Suprapubic skin (tissue), 4 donors: ENCODE measurements around the gene FOS. TPM values are rescaled to one million over a fixed set of nuclear protein-coding genes. Genes with fewer than 3 reads are reported as not detected.
"Not testable (repeated sequence)": the region's sequence is repeated elsewhere in the genome, so short reads cannot be mapped to it uniquely, and the experiment has no call there.

ENCODE experiments used
- DNase-seq, 2 donors: peaks; one replicate each; pipeline ENCODE4 v3.0.0-alpha.2; 2019; ENCODE audit warnings: low spot score in 2 of 2
- H3K27ac ChIP-seq: fragments of 200-600 bp; sonication (generic); one replicate; pipeline ENCODE4 v1.5.1; 2019
- H3K27me3 ChIP-seq: fragments of 200-600 bp; sonication (generic); one replicate; pipeline ENCODE4 v1.5.1; 2019
- H3K36me3 ChIP-seq: fragments of 200-600 bp; sonication (generic); one replicate; pipeline ENCODE4 v1.5.1; 2019
- H3K4me1 ChIP-seq: fragments of 200-600 bp; sonication (generic); one replicate; pipeline ENCODE4 v1.5.1; 2019
- H3K4me3 ChIP-seq: fragments of 200-600 bp; sonication (generic); one replicate; pipeline ENCODE4 v1.5.1; 2019; ENCODE audit warnings: mild to moderate bottlenecking
- H3K9me3 ChIP-seq: fragments of 200-600 bp; sonication (generic); one replicate; pipeline ENCODE4 v1.5.1; 2019
- EP300 ChIP-seq: sonication (generic); formaldehyde crosslinking; IDR thresholded peaks from one replicate; pipeline ENCODE4 v1.6.1; 2017; ENCODE audit warnings: antibody characterized with exemption
- POLR2A ChIP-seq, 2 donors: fragments of 450-650 bp; IDR thresholded peaks; one replicate each; pipeline ENCODE4 v1.6.1; 2017; ENCODE audit warnings: antibody characterized with exemption in 2 of 2, mild to moderate bottlenecking in 2 of 2, moderate library complexity in 2 of 2
- POLR2AphosphoS5 ChIP-seq, 3 donors: sonication (generic); formaldehyde crosslinking; IDR thresholded peaks; one replicate each; pipeline ENCODE4 v1.6.1; 2017; ENCODE audit warnings: antibody characterized with exemption in 3 of 3
- WGBS: methylation state at CpG from one replicate; pipeline ENCODE4 v1.1.5; 2018; 5-methylcytosine and 5-hydroxymethylcytosine counted together
- total RNA-seq, 4 donors: library from RNA; depleted of rRNA; stranded (reverse); fragments of >200 nt; gene quantifications; one replicate each; pipeline ENCODE4 v1.1.0, GENCODE V29; 2016
- TF ChIP-seq, protein P1 (sequence below), 2 donors: fragments of 200-600 bp in 1 of 2; fragments of 450-650 bp in 1 of 2; sonication (generic) in 1 of 2; IDR thresholded peaks; one replicate each; pipeline ENCODE4 v1.5.1; 2016 to 2019; ENCODE audit warnings: antibody characterized with exemption in 2 of 2, mild to moderate bottlenecking in 1 of 2, moderate library complexity in 1 of 2

Gene FOS
- total RNA-seq, 4 donors from 2014 or later = 2,120 to 3,987 (median 3,212) TPM

DNA sequence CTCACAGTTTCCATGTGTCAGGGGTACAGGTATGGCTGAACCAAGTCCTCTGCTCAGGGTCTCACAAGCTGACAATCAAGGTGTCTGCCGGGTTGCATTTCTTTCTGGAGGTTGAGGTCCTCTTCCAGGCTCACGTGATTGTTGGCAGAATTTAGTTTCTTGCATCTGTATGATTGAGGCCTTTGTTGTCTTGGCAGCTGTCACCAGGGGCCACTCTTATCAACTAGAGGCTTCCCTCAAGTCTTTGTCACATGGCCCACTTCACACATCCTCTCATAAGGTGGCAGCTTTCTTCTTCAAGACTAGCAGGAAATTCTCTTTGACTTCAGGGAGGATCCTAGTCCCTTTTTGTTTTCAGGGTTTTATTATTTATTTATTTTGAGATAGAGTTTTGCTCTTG, 46.0 kb upstream of the FOS start:
- no peak overlapping the region for H3K27ac ChIP-seq
- TF ChIP-seq POLR2A (IDR thresholded peaks at IDR 0.05) = no peak
- no peak for TF ChIP-seq POLR2AphosphoS5 (IDR thresholded peaks at IDR 0.05)
- TF ChIP-seq, protein P1, sequence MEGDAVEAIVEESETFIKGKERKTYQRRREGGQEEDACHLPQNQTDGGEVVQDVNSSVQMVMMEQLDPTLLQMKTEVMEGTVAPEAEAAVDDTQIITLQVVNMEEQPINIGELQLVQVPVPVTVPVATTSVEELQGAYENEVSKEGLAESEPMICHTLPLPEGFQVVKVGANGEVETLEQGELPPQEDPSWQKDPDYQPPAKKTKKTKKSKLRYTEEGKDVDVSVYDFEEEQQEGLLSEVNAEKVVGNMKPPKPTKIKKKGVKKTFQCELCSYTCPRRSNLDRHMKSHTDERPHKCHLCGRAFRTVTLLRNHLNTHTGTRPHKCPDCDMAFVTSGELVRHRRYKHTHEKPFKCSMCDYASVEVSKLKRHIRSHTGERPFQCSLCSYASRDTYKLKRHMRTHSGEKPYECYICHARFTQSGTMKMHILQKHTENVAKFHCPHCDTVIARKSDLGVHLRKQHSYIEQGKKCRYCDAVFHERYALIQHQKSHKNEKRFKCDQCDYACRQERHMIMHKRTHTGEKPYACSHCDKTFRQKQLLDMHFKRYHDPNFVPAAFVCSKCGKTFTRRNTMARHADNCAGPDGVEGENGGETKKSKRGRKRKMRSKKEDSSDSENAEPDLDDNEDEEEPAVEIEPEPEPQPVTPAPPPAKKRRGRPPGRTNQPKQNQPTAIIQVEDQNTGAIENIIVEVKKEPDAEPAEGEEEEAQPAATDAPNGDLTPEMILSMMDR (IDR thresholded peaks at IDR 0.05) = no peak
- no peak for TF ChIP-seq EP300
- H3K4me1 ChIP-seq = peaks cover 18% of the 10 kb centered on the region
- no peak overlapping the region for H3K4me3 ChIP-seq
- WGBS = 72% methylated on average over 2 of the region's 2 CpGs
- DNase-seq = no peak
- H3K9me3 ChIP-seq = no peaks in the 10 kb centered on the region
- H3K27me3 ChIP-seq = no peaks in the 10 kb centered on the region
- H3K36me3 ChIP-seq = no peaks in the 10 kb centered on the region

DNA sequence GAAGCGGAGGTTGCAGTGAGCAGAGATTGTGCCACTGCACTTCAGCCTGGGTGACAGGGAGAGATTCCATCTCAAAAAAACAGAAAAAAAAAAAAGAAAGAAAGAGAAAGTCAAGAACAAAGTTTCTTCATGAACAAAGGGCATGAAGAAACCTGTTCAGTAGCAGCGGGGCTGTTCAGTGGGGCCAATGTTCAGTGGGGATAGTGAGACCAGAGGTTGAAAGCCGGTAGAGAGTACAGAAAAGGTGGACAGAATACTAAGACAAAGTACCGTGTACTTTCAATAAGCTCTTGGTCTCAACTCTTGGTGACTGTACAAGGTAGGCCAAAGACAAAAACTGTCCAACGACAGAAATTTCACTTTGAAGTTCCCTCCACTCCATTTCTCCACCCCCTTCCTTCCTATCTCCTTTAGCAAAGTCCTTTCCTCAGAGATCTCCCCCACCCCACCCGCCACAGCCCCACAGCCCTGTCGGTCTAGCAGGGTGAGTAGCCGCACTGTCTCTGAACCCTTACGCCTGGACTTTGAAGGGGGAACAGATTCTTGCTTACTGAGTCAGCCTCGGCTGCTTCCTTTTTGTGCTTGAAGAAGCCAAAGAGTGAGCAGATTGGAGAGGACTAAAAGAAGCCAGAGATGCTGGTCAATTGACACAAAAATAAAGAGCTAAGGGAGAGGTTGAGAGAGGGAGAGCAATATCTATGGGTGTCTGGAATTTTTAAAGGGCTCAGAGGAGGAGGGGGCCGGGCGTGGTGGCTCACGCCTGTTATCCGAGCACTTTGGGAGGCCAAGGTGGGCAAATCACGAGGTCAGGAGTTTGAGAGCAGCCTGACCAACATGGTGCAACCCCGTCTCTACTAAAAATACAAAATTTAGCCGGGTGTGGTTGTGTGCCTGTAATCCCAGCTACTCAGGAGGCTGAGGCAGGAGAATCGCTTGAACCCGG, 44.2 kb upstream of the FOS start:
- DNase-seq = no peak
- no peak for TF ChIP-seq EP300
- TF ChIP-seq POLR2A (IDR thresholded peaks at IDR 0.05) = no peak
- TF ChIP-seq, protein P1 (IDR thresholded peaks at IDR 0.05) = no peak
- TF ChIP-seq POLR2AphosphoS5 (IDR thresholded peaks at IDR 0.05) = no peak
- Histone ChIP-seq H3K9me3 (no peaks in the 10 kb centered on the region), H3K4me1 (peaks cover 33% of the 10 kb centered on the region), H3K4me3 (no peak overlapping the region), H3K36me3 (no peaks in the 10 kb centered on the region), H3K27me3 (no peaks in the 10 kb centered on the region), H3K27ac (no peak overlapping the region)
- 78% methylated on average over 19 of the region's 19 CpGs for WGBS

DNA sequence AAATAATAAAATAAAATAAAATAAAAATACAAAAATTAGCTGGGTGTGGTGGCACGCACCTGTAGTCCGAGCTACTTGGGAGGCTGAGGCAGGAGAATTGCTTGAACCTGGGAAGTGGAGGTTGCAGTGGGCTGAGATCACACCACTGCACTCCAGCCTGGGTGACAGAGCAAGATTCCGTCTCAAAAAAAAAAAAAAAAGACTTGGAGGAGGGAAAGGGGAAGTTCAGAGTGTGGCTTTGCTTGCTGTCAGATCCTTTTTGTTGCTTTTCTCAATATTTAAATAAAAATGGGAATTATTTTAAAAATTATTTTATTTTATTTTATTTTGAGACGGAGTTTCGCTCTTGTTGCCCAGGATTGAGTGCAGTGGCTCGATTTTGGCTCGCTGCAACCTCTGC, 43.4 kb upstream of the FOS start:
- H3K27me3 ChIP-seq, DNase-seq, H3K9me3 ChIP-seq, H3K27ac ChIP-seq, H3K4me3 ChIP-seq, H3K36me3 ChIP-seq: not testable (repeated sequence)
- WGBS = 90% methylated on average over 7 of the region's 7 CpGs
- H3K4me1 ChIP-seq = peaks cover 29% of the 10 kb centered on the region

DNA sequence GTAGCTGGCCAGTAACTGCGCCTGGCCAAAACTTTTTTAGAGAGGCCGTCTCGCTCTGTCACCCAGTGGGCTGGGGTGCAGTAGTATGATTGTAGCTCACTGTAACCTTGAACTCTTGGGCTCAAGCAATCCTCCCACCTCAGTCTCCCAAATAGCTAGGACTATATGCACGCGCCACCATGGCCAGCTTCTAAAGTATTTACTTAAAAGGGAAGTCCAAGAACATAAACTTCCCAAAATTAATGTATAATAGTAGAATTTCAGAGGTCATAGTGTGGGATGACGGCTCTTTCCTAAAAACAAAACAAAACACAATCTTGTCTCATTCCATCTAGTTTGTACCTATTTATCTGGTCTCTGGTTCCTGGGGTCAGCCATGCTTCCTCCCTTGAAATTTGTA, 42.2 kb upstream of the FOS start:
- H3K4me1 ChIP-seq = peaks cover 21% of the 10 kb centered on the region
- H3K27me3 ChIP-seq = no peaks in the 10 kb centered on the region
- no peak overlapping the region for H3K27ac ChIP-seq
- DNase-seq = no peak
- H3K9me3 ChIP-seq = no peaks in the 10 kb centered on the region
- H3K4me3 ChIP-seq = no peak overlapping the region
- no peak for TF ChIP-seq POLR2AphosphoS5 (IDR thresholded peaks at IDR 0.05)
- no peak for TF ChIP-seq EP300
- TF ChIP-seq POLR2A (IDR thresholded peaks at IDR 0.05) = no peak
- TF ChIP-seq, protein P1 (IDR thresholded peaks at IDR 0.05) = no peak
- 94% methylated on average over 6 of the region's 6 CpGs for WGBS
- no peaks in the 10 kb centered on the region for H3K36me3 ChIP-seq

DNA sequence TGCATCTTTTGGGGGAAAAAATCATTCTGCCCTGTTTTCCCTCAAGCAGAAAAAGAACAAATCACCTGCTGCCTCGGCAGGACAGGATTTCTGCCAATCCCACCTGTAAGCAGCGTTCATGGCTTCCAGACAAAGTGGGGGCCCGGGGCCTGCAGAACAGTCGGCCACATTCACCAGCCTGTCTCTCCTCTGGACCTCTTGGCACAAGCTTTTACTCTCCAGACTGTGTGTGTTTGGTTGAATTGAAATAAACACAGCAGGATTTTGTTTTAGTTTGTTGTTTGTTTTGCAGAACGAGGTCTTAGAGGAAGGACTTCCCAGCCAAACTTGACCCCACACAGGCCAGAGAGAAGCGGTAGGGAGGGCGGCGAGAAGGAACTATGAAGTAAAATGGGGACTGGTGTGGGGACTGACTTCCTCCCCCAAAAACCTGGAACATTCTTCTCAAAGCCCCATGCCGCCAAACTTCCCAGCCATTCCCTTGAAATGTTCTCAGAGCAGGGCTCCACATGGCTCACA, 41.7 kb upstream of the FOS start:
- no peak for TF ChIP-seq EP300
- TF ChIP-seq, protein P1 (IDR thresholded peaks at IDR 0.05) = no peak
- TF ChIP-seq POLR2A (IDR thresholded peaks at IDR 0.05) = no peak
- no peak for TF ChIP-seq POLR2AphosphoS5 (IDR thresholded peaks at IDR 0.05)
- Histone ChIP-seq H3K4me3 (no peak overlapping the region), H3K27me3 (no peaks in the 10 kb centered on the region), H3K27ac (no peak overlapping the region), H3K36me3 (no peaks in the 10 kb centered on the region), H3K9me3 (no peaks in the 10 kb centered on the region), H3K4me1 (peaks cover 21% of the 10 kb centered on the region)
- WGBS = 59% methylated on average over 9 of the region's 9 CpGs
- DNase-seq = no peak
